GM21619 (cell line): ENCODE results near the gene KLHL25.

Experiments used
- ATAC-seq: cut with Tn5 transposase; IDR thresholded peaks from one replicate; pipeline ENCODE4 v1.9.1; 2021; ENCODE audit not compliant: unreplicated experiment

The KLHL25 gene

DNA sequence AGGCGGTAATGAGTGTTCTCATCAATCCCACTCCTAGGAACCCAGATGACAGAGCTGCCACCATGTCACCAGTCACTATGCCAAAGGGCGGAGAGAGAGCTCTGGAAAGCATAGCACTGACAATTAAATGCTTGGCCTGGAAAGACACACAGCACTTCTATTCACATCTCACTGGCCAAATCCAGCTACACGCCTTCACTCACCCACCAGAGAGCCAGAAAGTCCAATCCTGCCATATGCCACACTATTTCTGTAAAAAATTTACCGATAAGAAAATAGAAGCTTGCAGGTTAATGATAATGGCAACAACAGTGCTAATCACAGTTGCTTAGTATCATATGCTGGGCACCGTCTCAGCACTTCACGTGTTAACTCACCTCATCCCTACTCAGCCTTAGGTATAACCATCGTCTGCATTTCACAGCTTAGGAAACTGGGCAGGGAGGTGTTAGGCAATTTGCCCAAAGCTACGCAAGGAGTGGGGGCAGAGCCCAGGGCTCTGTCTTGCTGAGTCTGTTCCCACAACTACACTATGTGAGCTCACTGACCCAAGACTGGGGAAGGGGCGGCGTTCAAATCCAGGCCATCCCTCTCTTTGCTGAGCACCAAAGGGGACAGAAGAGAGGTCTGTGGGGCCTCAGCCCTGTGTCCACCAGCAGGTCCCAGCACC lies 16.5 kb downstream of the KLHL25 start:
- no peak for ATAC-seq

GRCh38 chr15:85777250-85778106 lies 17.2 kb downstream of the KLHL25 start:
- no peak for ATAC-seq

- no peak for ATAC-seq
Measured at GRCh38 chr15:85773970-85774369, 20.8 kb downstream of the KLHL25 start.

DNA sequence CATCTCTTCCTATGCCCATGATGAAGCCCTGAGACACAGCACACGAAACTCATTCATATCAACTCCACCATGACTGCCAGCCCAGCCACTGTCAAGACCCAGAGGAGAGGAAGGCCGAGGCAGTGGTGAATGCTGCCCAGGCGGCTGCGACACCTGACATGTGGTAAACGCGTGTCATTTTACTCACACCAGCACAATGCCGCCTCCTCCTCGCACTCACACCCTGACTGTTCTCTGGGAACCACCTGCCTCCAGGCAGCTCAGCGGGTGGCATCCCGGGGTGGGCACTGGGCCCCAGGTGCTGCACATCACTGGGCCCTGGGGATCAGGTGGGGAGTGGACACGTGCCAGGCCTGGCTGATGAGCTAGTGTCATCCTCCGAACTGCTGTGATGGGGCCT lies 21.5 kb downstream of the KLHL25 start:
- ATAC-seq, result no peak

DNA sequence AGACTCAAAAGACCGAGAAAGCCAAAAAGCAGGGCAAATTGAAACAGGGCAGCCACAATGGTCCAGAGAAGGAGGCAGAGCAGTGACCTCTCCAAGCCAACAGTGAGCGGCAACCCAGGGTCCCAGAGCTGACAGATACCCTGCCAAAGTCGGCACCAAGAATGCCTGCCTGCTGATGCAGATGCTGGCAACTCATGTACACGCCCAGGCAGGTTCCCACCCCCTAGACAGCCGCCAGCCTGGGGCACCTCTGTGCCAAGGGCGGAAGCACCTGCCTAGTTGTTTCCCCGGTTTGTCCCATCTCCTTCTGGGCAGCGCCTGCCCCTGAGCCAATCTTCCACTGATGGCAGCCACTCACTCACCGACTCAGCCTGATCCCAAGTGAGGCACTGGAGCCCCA lies 22.1 kb downstream of the KLHL25 start:
- ATAC-seq, result no peak

- no peak for ATAC-seq
Measured at GRCh38 chr15:85771781-85772445, 22.8 kb downstream of the KLHL25 start.

GRCh38 chr15:85771271-85771670 lies 23.5 kb downstream of the KLHL25 start:
- no peak for ATAC-seq

DNA sequence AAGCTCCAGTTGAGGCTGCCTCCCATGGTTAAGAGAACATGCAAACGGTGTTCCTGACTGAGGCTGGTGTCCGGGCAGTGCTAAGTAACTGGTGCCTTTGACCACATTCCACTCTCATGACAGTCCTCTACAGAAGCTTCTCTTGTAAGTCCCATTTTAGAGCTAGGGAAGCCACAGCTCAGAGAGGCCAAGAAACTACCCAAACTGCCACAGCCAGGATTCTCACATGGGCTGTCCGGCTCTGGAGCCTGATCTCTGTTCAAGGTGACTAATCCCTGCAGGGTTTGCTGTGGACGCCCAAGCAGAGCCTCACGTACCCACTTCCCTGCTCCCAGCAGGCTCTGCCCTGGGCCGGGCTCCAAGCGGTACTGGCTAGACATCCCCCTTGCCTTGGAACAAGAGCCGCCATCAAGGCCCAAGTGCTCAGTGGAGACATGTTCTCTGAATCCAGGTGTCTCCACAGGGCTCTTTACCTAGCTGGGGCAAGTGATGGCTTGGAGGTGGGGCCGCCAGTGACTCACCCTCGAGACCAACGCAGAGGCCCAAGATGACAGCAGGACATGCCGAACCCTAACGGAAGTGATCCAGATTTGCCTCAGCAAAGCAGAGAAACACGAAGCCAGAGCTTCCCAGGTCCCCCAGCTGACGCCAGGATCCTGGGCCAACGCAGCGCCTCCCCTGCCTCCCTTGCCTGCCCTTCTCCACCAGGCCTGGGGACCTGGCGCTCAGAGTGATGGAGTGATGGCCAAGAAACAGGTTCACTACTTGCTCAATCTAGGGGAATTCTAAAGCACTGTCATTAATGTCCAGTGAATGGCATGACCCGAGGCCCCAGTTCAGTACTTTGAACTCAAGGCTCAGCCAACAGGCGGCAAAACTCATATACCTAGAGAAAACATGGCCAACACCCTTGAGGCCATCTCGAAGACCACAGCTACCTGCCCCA lies 24.4 kb downstream of the KLHL25 start:
- ATAC-seq, result no peak

- ATAC-seq, result no peak
Measured at GRCh38 chr15:85769182-85769900, 25.4 kb downstream of the KLHL25 start.

DNA sequence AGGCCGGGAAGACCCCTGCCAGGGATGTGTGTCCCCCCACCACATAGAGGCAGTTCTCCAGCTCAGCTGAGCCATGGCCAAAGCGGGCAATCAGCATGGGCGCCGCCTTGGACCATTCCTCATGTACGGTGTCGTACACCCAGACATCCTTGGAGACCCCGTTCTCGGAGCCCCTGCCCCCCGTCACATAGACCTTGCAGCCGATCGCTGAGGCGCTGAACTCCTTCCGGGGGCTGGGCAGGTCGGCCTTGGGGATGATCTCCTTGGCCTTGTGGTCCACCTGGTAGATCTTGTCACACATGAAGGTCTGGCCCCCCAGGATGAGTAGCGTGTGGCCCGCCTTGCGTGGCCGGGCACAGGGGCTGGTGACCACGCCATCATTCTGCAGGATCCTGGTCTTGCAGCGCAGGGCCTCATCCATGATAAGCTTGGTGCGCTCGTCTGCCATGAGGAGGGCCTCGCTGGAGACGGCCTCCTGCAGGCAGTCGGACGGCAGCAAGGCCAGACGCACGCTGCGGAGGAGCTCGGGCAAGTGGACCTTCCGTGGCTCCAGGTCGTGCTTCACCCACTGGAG lies 26.0 kb downstream of the KLHL25 start:
- ATAC-seq, result no peak

- ATAC-seq, result no peak
Measured at GRCh38 chr15:85767785-85768529, 26.8 kb downstream of the KLHL25 start.

- ATAC-seq, result no peak
Measured at GRCh38 chr15:85766001-85766831, 28.5 kb downstream of the KLHL25 start.

- no peak for ATAC-seq
Measured at GRCh38 chr15:85764649-85765277, 30.0 kb downstream of the KLHL25 start.

DNA sequence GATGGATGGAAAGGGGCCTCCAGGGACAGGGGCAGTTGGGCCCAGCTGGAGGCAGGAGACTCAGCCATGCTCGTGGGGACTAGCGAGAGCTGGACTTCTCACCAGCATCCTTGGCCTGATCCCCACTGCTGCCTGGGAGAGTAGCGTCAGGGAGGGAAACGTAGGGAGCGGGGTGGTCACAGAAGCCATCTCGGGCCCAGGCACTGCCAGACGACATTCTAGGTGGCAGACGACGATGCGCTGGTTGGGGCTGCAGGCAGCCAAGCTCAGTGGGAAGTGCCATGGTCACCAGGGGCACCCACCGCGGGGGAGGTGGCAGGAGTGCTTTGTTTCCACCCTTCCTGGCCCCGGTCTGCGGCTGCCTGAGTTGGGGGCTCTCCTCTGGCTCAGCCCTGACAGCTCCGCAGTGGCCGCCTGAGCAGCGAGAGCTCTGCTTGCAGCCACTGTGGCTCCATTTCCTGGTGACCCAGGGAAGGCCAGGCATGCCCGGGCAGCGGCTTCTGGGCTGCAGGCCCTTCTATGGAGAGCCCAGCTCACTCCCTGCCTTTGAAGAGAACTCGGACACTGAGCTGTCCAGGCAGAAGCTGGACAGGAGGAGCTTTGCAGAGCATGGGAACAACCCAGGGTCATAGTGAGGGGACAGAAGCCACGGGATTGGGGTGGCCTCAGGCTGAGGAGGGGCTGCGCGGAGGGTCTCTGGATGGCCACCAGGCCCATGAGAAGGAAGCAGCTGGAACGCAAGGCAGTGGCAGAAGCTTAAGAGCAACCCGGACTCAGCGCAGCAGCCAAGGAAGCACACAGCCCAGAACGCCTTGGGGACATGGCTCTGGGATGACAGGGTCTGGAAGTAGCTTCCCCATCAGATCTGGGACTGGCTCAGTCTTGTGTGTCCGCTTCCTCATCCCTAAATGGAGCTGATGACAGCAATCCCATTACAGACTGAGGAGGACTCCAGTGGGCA lies 30.8 kb downstream of the KLHL25 start:
- ATAC-seq, result no peak

DNA sequence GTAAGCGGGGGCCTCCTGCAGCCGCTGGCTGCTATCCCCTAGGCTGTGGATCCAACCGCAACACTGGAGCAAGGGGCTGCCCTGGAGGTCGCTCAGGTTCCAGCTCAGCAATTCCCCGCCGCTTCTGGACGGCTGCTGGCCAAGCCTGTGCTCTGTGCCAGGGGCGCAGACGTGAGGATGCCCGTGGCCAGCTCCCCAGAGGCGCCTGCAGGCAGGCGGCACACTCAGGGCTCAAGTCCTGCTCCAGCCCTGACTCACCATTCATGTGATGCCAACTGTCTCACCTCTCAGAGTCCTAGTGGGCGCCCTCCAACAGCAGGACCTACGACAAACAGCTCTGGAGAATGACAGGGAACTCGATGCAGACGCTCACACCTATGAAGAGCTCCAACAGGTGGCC lies 31.6 kb downstream of the KLHL25 start:
- ATAC-seq, result no peak

GRCh38 chr15:85762756-85763127 lies 32.0 kb downstream of the KLHL25 start:
- ATAC-seq, result no peak
